PC-9 (cell line): ENCODE data around the gene EXD3.

ENCODE experiments used
- CTCF ChIP-seq: fragments of 200-600 bp; sonication (generic); conservative IDR thresholded peaks from 2 replicates; pipeline ENCODE4 v1.6.1; 2017; ENCODE audit warnings: mixed run types, antibody characterized with exemption, mild to moderate bottlenecking, moderate library complexity
- EZH2 ChIP-seq: fragments of 200-600 bp; sonication (generic); IDR thresholded peaks from 2 replicates; pipeline ENCODE4 v1.8.0; 2017; ENCODE audit warnings: antibody characterized with exemption, low read depth

GRCh38 chr9:137408651-137409405 lies 14.1 kb downstream of the EXD3 start:
- TF ChIP-seq CTCF = no peak
- TF ChIP-seq EZH2 = no peak
